GM18499 (cell line): ENCODE results near the gene GRM8.
"Not testable (repeated sequence)": the region's sequence is repeated elsewhere in the genome, so short reads cannot be mapped to it uniquely, and the experiment has no call there.

Experiments
- ATAC-seq: cut with Tn5 transposase; IDR thresholded peaks from one replicate; pipeline ENCODE4 v1.9.1; 2021; ENCODE audit warnings: moderate number of reproducible peaks; ENCODE audit not compliant: insufficient read depth, unreplicated experiment

Gene GRM8

GRCh38 chr7:126690848-126691751 is 561.6 kb downstream of the GRM8 start:
- no peak for ATAC-seq

- ATAC-seq, result no peak
Measured at GRCh38 chr7:126690104-126690503, 562.6 kb downstream of the GRM8 start.

GRCh38 chr7:126689037-126689436 is 563.7 kb downstream of the GRM8 start:
- no peak for ATAC-seq

GRCh38 chr7:126686474-126686873 is 566.3 kb downstream of the GRM8 start:
- ATAC-seq, result no peak

- no peak for ATAC-seq
Measured at GRCh38 chr7:126685596-126685995, 567.1 kb downstream of the GRM8 start.

GRCh38 chr7:126685018-126685573 is 567.6 kb downstream of the GRM8 start:
- ATAC-seq, result no peak

GRCh38 chr7:126682176-126682575 is 570.6 kb downstream of the GRM8 start:
- ATAC-seq, result no peak

GRCh38 chr7:126668762-126669161 is 584.0 kb downstream of the GRM8 start:
- ATAC-seq, result not testable (repeated sequence)

- no peak for ATAC-seq
Measured at GRCh38 chr7:126668367-126668752, 584.4 kb downstream of the GRM8 start.

GRCh38 chr7:126667742-126668366 is 584.9 kb downstream of the GRM8 start:
- ATAC-seq, result no peak

- ATAC-seq, result no peak
Measured at GRCh38 chr7:126662856-126663255, 589.9 kb downstream of the GRM8 start.

- ATAC-seq, result peak; percentile 79
Measured at GRCh38 chr7:126659124-126659523, 593.6 kb downstream of the GRM8 start.

- ATAC-seq, result no peak
Measured at GRCh38 chr7:126658684-126659083, 594.1 kb downstream of the GRM8 start.

GRCh38 chr7:126657599-126658358 is 595.0 kb downstream of the GRM8 start:
- ATAC-seq, result peak; percentile 71

GRCh38 chr7:126657137-126657536 is 595.6 kb downstream of the GRM8 start:
- no peak for ATAC-seq

GRCh38 chr7:126656165-126656564 is 596.6 kb downstream of the GRM8 start:
- ATAC-seq, result no peak

- ATAC-seq, result no peak
Measured at GRCh38 chr7:126637538-126637937, 615.2 kb downstream of the GRM8 start.

- no peak for ATAC-seq
Measured at GRCh38 chr7:126635545-126635944, 617.2 kb downstream of the GRM8 start.

GRCh38 chr7:126608339-126608776 is 644.4 kb downstream of the GRM8 start:
- ATAC-seq, result no peak

- no peak for ATAC-seq
Measured at GRCh38 chr7:126606331-126606730, 646.4 kb downstream of the GRM8 start.

GRCh38 chr7:126605553-126605952 is 647.2 kb downstream of the GRM8 start:
- ATAC-seq, result no peak
